Right hindlimb (tissue), 1 donor: Measurements from ENCODE around the gene ALOX15.
"Not testable (repeated sequence)": the region's sequence is repeated elsewhere in the genome, so short reads cannot be mapped to it uniquely, and the experiment has no call there.

Experiments used
- DNase-seq: peaks from one replicate; pipeline ENCODE4 v3.0.0-alpha.2; 2018

The ALOX15 gene

DNA sequence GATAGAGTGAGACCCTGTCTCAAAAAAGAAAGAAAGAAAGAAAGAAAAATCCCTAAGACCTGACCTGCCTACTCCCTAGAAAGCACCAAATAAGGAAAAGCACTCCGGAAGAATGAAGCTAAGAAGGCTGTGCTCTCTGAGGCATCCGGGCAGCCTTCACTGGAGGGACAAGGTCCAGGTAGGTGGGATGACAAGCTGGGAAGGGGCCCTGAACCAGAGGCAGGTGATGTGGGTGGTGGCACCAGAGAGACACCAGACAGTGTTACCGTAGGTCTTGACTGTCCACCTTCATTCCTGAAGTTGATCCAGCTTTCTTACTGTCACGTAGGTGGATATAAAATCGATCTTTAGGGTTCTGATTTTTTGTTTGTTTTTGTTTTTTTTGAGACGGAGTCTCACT, 30.8 kb downstream of the ALOX15 start:
- no peak for DNase-seq

GRCh38 chr17:4610162-4610561, 31.3 kb downstream of the ALOX15 start:
- DNase-seq, result no peak

DNA sequence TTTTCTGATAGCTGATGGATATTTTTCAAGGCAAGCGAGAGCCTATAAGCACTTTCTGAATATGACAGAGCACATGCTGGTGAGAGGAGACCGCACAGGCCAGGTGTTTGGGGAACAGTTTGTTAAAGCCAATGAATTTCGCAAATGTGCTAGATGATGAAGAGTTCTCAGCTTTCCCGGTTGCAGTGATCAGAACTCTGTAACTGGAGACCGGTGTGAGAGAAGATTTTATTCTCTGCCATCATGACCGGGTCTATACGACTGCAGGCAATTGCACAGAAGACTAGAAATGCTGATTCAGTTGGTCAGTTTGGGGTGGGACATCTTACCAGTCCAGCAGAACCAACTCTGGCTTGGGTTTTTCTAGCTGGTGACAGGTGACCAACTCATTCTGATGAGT, 31.7 kb downstream of the ALOX15 start:
- DNase-seq, result peak; percentile 6

DNA sequence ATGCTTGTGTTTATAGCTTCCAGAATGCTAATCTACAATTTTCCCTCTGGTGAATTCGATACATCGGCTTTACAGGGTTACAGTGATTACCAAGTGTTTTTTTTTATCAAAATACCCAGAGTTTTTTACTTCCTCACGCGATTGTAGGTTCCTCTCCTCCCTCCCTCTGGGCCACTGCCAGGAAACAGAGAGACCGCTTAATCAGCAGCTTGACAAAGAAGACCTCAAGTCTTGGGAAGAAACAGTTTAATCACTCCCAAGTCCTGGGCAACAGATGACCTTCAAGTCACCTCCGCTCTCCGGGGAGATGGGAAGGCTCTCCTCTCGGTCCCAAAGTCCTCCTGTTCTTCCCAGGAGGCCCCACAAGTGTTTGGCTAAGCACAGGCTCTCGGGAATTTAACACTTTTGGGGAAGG, 33.7 kb downstream of the ALOX15 start:
- DNase-seq, result peak; percentile 69

GRCh38 chr17:4607261-4607741, 34.2 kb downstream of the ALOX15 start:
- DNase-seq, result peak; percentile 24

- DNase-seq, result peak; percentile 33
Measured at GRCh38 chr17:4605826-4606225, 35.7 kb downstream of the ALOX15 start.

DNA sequence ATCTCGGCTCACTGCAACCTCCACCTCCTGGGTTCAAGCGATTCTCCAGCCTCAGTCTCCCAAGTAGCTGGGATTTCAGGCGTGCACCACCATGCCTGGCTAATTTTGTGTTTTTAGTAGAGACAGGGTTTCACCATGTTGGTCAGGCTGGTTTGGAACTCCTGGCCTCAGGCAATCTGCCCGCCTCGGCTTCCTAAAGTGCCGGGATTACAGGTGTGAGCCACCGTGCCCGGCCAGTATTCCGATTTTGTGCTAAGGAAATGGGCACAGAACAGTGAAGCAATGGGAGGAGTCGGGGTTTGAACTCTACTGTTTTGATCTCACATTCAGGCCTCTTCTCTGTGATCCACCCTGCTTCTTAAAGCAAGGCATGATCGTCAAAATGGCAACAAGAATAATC, 36.7 kb downstream of the ALOX15 start:
- DNase-seq, result not testable (repeated sequence)

DNA sequence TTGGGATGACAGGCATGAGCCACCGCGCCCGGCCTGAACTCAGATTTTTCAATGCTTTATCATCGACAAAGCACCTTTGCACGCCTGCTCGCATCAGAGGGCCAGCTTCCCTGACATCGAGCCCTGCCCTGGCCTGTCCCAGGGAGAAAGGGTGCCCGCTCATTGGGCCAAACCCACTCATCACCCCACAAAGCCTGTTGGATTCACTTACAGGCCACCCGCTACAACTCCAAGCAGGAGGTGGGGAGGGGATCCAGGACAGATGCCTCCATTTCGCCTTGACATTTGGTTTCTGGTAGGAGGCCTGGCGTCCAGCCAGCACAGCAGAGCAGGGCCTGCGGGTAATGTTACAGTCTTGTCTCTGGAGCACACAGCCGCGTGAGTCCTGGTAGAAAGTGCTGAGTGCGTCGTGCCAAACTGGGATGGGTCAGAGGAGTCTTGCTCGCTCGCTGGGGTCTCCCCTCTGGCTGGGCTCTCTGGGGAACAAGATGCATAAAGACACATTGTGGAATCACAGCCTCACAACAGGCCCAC, 37.3 kb downstream of the ALOX15 start:
- DNase-seq, result peak; percentile 87

GRCh38 chr17:4602041-4602440, 39.4 kb downstream of the ALOX15 start:
- DNase-seq, result no peak

GRCh38 chr17:4601326-4601725, 40.2 kb downstream of the ALOX15 start:
- no peak for DNase-seq

GRCh38 chr17:4600563-4600962, 40.9 kb downstream of the ALOX15 start:
- peak; percentile 71 for DNase-seq

GRCh38 chr17:4599505-4600281, 41.8 kb downstream of the ALOX15 start:
- peak; percentile 87 for DNase-seq

GRCh38 chr17:4598776-4599504, 42.5 kb downstream of the ALOX15 start:
- peak; percentile 69 for DNase-seq

GRCh38 chr17:4597975-4598374, 43.5 kb downstream of the ALOX15 start:
- DNase-seq, result no peak

GRCh38 chr17:4596636-4597380, 44.7 kb downstream of the ALOX15 start:
- DNase-seq, result no peak

DNA sequence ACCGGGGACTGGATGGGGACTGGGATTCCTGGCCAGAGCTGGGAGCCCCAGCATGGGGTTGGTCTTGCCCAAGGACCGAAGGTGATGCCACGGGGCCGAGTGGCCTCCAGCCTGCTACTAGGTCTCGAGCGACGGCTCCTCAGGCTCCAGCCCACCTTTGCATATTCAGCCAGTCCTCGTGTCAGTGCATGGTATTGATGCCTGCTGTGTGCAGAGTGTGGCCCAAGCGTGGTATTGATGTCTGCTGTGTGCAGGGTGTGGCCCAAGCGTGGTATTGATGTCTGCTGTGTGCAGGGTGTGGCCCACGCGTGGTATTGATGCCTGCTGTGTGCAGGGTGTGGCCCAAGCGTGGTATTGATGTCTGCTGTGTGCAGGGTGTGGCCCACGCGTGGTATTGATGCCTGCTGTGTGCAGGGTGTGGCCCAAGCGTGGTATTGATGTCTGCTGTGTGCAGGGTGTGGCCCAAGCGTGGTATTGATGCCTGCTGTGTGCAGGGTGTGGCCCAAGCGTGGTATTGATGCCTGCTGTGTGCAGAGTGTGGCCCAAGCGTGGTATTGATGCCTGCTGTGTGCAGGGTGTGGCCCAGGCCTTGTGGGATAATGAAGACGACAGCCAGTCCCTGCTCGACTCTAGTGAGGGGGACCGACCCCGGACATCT, 45.7 kb downstream of the ALOX15 start:
- not testable (repeated sequence) for DNase-seq

DNA sequence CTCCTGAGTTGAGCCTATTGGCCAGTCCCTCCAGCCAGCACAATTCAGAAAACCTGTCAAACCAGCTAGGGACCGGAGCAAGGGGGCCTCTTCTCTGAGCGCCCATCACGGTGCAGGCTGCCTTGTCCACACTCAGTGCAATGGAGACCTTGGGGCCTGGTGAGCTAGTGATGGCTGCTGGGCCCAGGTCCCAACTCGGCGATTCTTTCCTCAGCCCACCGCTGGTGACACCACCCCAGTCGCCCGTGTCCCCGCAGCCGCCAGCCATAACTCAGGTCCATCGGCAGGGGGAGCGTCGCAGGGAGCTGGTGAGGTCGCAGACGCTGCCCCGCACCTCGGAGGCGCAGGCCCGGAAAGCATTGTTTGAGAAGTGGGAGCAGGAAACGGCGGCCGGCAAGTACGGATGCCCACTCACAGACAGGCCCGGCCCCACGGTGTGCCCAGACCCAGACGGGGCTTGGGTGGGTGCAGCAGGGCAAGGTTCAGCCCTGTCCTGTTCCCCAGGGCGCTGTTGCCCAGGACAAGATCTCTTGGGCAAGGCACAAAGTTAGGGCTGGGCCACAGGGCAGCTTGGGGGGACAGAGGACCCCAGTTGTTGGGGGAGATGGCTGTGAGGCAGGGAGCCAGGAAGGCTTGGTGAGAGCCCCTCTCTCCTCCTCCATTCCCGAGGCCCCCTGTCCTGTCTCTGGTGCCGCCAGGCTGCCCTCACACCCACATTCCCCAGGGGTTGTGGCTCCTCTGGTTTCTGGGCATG, 46.4 kb downstream of the ALOX15 start:
- no peak for DNase-seq

DNA sequence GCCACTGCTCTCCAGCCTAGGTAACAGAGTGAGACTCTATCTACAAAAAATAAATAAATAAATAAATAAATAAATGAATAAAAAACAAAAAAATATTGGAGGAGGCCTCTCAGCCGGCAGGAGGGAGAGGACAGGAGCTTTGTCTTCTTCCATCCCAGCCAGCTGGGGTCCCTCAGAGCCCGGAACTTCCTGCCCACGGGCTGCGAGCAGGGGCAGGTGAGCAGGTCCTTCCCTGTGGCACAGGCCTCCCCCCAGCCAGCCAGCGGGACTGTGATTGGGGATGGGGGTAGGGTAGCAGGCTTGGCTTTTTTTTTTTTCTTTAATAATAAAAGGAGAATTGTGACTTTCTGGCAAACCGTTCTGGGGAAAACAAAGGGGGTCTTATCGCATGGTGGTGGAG, 47.1 kb downstream of the ALOX15 start:
- no peak for DNase-seq

- no peak for DNase-seq
Measured at GRCh38 chr17:4593021-4593421, 48.5 kb downstream of the ALOX15 start.

DNA sequence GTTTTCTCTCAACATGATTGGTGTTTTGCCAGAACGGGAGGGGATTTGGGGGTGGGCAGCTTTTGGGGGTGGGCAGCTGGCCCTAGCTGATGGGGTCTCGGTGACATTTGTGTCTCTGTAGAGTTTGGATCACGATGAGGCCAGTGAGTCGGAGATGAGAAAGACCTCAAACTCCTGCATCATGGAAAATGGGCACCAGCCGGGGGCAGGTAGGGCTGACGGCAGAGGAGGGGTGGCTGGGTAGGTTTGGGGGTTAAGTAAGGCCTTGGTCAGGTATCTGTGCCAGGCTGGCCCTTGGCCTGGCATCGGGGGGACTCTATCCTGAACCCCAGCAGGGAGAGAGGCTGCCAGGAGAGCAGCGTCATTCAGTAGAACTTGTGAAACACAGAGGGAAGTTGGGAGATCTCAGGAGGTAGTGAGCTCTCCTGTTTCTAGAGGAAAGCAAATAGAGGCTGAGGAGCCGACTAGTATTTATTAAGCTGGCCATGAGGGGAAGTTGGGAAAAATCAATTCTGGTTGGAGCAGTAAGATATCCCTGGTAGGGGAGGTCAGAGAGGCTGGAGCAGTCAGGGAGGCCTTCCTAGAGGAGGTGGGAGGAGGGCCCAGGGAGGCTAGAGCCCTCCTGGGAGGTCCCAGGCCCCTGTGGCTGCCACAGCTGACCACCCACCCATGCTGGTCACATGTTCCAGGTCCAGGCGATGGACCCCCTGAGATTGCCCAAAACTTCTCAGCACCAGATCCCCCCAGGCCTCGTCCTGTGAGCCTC, 49.1 kb downstream of the ALOX15 start:
- DNase-seq, result no peak

GRCh38 chr17:4591529-4591928, 49.9 kb downstream of the ALOX15 start:
- no peak for DNase-seq
